RPMI7951 (cell line): ENCODE data around the gene CYP2C18. TPM values are rescaled to one million over a fixed set of nuclear protein-coding genes. Genes with fewer than 3 reads are reported as not detected.
"Not testable (repeated sequence)": the region's sequence is repeated elsewhere in the genome, so short reads cannot be mapped to it uniquely, and the experiment has no call there.

Source experiments
- DNase-seq: peaks from one replicate; pipeline ENCODE4 v3.0.0-alpha.2; 2012; ENCODE audit warnings: low read depth
- total RNA-seq: library from RNA; depleted of rRNA; stranded (reverse); fragments of >200 nt; shearing (Covaris generic); gene quantifications from 2 replicates; pipeline ENCODE4 v1.2.3, GENCODE V29; 2014; rRNA removed

The CYP2C18 gene
- total RNA-seq, 1 experiment from 2014 or later: not detected

GRCh38 chr10:94747137-94747536 lies 63.6 kb downstream of the CYP2C18 start:
- DNase-seq: no peak

GRCh38 chr10:94747838-94748237 lies 64.3 kb downstream of the CYP2C18 start:
- no peak for DNase-seq

- no peak for DNase-seq
Observed at GRCh38 chr10:94757916-94758315, 74.4 kb downstream of the CYP2C18 start.

DNA sequence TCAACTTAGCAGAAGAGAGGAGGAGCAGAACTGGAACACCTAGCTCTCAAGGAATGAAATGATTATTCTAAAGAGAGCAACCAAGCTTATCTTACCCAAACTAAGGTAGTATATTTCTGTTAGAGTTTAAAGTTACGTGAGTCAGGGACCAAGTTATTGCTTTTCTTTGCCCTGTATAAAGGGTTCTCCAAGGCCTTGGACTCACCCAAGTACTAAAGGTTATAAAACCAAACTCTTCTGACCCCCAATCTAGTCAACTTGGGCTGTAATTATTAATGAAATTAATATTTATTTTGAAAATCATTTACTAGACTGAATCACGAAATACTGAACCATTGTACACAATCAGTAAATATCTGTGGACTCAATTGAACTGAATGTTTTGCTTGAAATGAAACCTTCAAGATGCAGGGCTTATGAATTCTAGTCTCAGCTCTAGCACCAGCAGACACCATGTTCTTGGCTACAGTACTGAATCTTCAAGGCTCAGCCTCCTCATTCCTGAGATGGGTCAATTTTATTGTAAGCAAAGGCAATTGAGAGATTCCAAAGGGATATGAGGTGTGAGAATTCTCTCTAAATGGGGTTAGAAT lies 77.2 kb downstream of the CYP2C18 start:
- no peak for DNase-seq

- no peak for DNase-seq
Observed at GRCh38 chr10:94762393-94762792, 78.9 kb downstream of the CYP2C18 start, which contains the start of gene CYP2C19. TSS of gene CYP2C19 (plus strand) at chr10:94762681. CDS start at chr10:94762706, 25 bp downstream.

DNA sequence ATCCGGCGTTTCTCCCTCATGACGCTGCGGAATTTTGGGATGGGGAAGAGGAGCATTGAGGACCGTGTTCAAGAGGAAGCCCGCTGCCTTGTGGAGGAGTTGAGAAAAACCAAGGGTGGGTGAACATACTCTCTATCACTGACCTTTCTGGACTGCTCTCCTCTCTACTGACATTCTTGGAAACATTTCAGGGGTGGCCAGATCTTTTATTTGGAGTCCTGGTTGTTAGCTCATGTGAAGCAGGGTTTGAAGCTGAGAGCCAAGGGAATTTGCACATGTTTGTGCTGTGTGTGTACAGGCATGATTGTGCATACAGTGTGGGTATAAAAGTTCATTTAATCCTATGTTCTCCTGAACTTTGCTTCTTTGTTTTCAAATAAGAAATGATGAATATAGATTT lies 91.9 kb downstream of the CYP2C18 start:
- not testable (repeated sequence) for DNase-seq

DNA sequence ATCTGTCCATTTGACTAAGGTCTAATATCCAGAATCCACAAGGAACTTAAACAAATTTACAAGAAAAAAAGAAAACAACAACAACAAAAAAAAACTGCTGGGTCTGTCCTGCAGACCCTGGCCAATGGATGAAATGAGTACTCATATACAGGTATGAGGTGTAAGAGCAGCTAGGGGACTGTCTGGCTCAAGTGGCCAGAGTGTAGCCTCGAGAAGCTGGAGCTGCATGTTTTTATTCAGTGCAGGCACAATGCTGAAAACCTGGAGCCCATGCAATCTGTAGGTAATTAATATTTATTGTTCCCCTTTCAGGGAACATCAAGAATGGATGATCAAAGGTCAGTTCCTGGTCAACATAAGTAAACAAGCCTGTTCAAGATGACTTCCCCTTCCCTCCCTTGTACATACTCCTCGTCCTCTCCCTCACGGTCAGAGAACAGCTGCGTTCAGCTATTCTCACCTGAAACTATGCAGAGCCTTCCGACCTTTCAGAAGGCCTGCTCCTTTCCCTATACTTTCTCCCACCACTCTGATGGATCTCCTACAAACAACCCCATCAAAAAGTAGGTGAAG lies 94.4 kb downstream of the CYP2C18 start:
- no peak for DNase-seq

DNA sequence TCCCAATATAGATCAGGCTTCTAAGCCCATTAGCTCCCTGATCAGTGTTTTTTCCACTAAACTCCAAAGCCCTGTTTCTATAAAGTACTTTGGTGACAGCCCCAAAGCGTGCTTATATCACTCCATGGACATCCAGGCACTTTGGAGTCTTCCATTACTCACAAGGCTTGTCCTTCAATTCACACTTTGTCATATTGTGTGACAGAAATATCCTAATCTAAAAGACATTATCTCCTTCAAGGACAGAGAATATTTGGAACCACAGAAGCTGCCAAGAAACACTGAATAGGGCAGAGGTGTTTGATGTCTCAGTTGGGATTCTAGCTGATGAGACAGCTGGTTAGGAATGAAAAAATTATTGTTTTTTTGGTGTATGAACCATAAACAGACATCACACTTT lies 97.3 kb downstream of the CYP2C18 start:
- no peak for DNase-seq

GRCh38 chr10:94784256-94784655 lies 100.7 kb downstream of the CYP2C18 start:
- DNase-seq: no peak

- peak; percentile 78 for DNase-seq
Observed at GRCh38 chr10:94785211-94785610, 101.7 kb downstream of the CYP2C18 start.

Other genes with a start within 250 kb of the CYP2C18 start
- 39.2 and 56.7 TPM in 2 replicates for gene HELLS, start 137.9 kb upstream of the CYP2C18 start, total RNA-seq
- 0.12 and 0.29 TPM in 2 replicates for gene CYP2C19, start 79.0 kb downstream of the CYP2C18 start, total RNA-seq